ENCODE data around the gene NTSR1.

The NTSR1 gene

DNA sequence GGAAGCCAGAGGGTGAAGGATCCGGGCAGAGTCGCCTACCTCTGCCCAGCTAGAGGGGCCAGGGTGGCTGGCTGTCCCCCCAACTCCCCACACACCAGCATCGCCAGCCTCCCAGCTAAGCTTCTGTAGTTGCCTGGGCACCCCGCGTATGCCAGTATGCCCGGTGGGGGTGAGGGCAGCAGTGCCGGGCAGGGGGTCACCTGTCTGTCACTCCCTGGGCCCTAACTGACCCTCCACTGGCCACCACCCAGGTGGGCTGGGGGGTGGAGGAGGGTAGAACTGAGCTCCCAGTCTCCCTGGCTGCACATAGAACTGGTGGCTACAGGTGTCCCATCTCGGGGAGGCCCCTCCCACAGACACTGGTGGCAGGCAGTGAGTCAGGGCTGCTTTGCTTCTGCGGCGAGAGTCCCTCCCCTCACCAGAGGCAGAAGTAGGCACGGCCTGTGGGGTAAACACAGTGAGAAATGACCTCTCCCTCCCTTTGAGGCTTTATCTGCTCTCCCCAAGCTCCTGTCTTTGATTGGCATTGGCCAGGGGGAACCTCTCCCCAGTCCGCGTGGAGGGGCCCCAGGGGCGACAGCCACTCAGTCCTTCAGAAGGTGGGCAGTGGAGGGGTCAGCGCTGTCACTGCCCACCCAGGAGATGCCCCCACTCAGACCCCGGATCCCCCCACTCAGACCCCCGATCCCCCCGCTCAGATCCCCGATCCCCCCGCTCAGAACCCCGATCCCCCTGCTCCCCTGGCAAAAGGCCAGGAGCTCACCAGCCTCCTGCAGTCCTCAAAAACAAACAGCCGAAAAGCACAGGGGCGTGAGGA, 2.5 kb downstream of the NTSR1 start:
- DNase-seq, result peak; percentile 71

DNA sequence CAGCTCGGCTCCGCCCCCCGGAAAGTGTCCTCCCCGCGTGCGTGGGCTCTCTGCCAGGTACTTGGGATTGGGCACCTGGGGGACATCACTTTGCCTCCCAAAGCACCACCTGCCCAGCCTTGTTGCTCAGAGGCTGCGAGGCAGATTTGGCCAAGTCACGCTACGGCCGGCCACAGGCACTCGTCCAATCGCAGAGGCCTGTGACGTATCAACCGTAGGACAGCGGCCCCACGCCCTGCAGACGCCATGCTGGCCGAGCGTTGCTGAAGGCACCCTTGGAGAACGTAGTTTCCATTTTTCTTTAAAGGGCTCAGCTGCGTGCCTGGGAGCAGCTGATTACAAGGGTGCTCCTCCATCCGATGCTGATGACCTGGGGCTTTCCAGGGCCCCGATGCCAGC, 3.1 kb downstream of the NTSR1 start:
- DNase-seq, result no peak

DNA sequence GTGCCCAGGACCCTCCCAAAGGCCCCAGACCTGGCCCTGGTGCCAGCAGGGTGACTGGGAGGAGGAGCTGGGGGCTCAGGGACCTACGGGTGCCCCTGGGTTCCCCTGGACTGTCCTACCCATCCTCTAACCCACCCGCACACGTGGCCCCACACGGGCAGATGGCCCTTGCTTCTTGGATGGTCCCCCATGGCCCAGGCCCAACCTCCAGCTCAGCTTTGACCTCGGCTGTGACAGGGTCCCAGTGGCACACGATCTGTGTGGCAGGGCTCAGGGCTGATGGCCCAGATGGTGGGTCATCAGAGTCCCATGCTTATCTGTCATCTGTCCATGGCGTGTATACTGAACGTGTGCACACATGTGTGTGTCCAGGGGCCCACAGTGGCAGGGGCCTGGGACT, 4.0 kb downstream of the NTSR1 start:
- DNase-seq, result no peak

DNA sequence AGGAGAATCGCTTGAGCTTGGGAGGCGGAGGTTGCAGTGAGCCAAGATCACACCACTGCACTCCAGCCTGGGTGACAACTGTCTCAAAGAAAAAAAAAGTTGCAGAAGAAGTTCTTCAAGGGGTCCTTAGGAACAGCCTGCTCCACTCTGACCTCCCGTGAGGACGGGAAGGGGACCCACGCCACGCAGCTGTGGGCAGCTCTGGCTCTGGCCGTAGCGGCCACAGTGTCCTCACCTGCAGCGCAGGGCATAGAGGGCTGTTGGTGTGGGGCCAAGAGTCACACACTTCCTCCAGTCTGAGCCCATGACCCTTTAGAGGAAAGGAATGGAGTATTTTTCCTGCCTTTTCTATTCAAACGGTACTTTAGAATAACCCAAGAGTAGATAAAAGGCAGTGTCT, 5.4 kb downstream of the NTSR1 start:
- no peak for DNase-seq

DNA sequence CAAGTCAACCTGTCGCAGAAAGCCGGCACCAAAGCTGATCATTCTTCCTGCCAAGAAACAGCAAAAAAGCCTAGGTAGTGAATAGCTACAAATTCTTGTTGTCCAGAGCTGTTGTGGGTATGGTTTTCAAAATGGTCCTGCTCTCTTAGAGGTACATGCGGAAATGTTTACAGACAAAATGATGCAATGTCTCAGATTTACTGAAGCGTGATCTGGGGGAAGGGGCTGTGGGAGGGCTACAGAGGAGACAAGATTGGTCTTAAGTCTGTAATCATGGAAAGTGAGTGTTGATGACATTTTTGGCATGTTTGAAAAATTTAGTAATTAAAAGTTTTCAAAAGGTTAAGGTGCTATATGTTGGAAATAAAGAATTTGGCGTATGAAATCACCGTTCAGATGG, 6.2 kb downstream of the NTSR1 start:
- no peak for DNase-seq

DNA sequence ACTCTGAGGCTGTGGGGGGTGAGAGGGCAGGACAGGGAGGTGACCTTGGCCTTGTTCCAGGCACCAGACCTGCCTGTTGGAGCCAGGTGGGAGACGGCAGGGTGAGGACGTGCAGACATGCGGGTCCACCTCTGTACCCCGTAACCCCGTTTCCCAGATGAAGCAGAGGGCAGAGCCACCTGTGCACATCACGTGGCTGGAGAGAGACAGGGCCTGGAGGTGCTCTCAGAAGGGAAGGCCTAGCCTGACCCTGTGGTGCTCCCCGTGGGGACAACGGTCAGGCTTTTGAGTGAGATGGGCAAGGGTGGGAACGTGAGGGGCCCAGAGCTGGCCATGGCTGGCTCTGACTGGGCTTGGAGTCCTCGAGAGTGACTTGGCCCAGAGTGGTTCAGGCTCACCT, 6.6 kb downstream of the NTSR1 start:
- no peak for DNase-seq

DNA sequence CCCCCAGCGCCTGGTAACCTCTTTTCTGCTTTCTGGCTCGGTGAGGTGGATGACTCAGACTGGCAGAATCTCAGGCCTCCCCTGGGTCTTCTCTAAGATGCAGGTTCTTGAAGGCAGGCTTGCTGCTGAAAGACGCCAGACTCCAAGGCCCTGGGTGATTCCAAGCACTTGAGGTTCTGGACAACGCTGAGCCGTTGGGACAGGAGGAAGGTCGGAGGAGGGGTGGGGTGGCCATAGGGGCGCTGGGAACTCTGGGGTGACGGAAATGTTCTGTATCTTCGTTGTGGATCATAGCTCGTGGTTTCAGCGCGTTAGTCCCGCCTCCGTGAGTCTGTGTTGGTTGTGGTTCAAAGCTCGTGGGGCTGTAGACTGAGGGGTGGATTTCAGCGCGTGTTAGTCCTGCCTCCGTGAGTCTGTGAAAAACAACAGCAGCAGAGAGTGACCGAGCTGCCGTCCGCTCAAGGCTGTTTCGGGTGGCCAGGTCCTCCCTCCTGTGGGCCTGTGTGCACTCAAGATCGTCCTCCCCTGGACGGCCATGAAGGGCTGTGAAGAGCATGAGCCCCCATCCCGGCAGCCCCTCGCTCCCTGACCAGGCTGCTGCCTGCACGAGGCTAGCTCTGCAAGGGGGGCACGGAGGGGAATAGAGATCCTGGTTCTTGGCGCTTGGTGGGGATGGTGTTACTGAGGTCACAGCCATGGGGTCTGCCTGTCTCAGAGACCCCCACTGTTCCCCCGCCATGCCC, 7.7 kb downstream of the NTSR1 start:
- peak; percentile 82 for DNase-seq

DNA sequence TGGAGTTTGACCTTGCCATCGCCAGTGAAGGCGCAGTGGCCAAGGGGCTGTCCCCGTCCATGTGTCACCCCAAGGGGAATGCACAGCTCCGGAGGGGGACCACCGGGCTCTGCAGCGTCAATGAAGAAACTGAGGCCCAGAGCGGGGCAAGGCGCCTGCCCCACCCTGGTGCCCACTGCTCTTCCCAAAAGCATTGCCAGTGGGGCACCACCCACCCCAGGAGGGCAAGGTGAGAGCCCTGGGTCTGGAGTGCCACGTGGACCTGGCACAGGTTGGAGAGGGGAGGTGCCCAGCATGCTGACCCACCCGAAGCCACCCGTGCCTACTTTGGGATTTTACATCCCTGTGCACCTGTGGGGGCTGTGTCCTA, 8.3 kb downstream of the NTSR1 start:
- DNase-seq, result no peak

DNA sequence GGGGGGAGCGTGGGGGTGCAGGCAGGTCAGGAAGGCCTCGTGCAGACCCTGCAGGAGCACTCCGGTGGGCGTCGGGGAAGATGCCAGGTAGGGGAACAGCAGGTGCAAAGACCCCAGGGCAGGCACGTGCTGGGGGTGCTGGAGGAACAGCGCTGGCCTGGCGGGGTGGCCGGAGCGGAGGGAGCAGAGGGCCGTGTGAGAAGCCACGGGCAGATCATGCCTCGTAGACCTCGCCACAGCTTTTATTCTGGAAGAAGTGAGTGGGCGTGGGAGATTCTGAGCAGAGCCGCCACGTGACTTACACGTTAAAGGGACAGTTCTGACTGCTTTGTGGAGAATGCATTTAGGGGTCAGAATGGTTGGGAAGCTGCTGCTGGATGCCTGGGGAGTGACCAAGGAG, 9.3 kb downstream of the NTSR1 start:
- no peak for DNase-seq

DNA sequence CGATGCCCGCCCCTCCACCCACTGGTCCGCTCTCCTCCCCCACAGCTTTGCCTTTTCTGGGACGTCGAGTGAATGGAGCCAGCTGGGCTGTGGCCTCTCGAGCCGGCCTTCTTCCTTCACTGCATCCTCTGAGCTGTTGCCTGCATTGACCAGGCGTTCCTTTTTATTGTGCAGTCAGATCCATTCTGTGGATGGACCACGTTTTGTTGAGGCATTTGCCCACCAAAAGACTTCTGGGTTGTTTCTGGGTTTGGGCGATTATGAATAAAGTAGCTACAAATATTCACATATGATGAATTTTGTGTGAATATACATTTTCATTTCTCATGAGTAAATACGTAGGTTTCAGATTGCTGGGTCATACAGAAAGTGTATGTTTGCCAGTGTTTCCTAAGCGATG, 9.9 kb downstream of the NTSR1 start:
- no peak for DNase-seq

DNA sequence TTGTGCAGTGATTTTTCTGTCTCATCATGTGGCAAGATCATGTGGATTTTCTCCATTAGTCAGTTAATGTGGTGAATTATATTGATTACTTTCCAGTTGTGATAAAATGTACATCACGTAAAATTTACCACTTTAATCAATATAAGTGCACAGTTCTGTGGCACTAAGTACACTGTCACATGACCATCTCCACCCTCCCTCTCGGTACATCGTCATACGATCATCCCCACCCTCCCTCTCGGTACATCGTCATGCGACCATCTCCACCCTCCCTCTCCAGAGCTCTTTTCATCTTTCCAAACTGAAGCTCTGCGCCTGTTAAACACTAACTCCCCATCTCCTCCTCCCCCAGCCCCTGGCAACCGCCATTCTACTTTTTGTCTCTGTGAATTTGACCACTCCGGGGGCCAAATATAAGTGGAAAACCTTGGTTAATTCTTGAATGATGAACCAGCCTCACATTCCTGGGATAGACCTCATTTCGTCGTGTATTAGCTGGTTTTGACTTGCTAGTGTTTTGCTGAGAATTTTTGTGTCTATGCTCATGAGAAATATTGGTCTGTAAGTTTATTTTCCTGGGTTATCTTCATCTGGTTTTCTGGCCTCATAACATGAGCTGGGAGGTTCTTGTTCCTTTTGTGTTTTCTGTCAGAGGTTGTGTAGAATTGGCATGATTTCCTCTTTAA, 10.8 kb downstream of the NTSR1 start:
- no peak for DNase-seq

DNA sequence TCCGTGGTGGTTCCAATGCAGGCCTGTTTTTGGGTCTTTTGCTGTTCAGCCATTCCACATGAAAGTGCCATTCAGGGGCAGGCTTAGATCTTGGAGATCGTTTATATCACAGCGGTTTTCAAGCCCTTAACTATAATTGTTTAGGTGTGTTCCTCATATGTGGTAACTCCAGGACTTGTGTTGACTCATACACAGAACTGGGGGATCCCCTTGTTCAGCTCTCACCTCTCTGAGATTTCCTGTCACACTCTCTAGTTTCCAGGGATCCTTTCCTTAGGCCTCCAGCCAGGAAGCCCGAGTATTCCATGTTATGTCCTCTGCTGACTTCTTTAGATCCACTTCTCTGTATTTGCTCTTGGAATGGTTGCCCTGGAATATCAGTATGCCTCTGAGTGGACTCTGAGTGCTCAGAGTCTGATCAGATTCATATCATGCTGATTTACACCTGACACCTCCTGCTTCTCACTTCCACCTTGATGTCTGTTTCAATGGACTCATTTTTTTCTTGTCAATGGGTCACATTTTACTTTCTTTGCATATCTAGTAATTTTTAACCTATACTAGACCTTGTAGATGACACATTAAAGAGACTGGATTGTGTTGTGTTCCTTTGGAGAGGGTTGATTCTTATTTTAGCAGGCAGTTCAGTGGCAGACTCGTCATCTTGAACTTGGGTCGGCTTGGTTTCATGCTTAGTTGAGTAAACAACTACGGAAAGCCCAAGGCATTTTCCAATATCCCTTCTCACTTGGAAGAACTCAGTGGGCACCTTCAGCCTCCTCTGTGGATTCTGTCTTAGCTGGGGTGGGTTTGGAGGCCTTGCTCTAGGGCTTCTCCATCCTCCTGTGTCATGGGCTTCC, 13.1 kb downstream of the NTSR1 start:
- no peak for DNase-seq

DNA sequence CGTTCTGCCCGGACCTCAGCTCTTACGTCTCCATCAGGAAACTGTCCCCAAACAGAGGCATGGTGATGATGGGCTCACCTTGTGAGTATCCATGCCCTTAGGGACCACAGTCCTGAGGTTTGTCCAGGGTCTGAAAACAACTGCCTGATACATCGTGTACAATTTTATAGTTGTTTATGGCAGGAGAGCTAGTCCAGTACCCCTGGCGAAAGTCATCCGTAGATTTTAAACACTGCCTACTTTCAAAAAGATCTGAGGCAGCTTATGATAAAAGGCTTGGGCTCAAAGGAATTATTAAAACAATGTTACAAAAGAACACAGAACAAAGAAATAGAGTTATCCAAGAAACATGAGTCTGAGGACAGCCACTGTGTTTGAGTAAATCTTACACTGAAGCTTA, 14.0 kb downstream of the NTSR1 start:
- no peak for DNase-seq

DNA sequence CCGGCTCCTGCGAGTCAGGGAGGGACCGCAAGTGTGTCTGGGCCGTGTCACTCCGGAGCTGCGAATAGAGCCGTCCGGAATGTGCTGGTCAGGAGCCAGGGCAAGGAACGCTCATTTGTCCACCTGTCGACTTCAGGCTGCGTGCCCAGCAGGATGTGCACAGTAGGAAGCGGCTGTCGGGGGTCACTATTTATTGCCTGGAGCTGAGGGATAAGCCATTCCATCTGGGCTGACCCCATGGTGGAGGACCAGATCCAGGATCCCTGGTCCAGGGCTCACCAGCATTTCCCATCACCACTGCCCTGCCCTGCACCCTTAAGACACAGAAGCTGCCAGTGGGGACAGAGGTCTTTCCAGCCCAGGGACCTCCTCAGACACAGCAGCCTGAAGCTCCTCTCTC, 14.7 kb downstream of the NTSR1 start:
- DNase-seq, result no peak

DNA sequence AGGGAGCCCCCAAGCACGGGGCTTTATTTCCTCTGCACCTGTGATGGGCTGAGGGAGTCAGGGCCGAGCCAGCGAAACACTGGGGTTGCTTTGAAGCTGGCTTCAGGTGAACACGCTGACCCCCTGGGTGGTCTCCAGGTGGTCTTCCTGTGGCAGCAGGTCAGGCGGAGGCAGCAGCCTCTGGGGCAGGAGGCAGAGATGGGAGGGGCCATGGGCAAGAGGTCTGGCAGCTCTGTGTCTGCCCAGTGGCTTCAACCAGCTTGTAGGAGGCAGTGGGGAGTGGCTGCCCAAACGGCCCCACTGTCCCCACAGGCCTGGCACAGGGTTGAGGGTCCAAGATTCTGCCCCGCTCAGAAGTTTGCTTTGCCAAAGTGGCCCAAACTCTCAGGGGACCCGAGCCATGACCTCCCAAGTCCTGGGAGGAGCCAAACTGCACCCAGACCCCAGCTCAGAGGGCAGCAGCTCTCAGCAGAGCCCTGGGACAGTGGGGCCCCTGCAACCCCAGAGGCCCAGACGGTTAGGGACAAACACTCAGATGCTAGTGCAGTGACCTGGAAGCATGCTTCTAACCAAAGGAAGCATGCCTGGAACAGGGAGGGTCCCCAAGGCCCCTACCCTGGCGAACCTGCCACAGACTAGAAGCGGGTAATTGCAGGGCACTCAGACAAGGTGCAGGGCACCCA, 15.3 kb downstream of the NTSR1 start:
- DNase-seq, result no peak

DNA sequence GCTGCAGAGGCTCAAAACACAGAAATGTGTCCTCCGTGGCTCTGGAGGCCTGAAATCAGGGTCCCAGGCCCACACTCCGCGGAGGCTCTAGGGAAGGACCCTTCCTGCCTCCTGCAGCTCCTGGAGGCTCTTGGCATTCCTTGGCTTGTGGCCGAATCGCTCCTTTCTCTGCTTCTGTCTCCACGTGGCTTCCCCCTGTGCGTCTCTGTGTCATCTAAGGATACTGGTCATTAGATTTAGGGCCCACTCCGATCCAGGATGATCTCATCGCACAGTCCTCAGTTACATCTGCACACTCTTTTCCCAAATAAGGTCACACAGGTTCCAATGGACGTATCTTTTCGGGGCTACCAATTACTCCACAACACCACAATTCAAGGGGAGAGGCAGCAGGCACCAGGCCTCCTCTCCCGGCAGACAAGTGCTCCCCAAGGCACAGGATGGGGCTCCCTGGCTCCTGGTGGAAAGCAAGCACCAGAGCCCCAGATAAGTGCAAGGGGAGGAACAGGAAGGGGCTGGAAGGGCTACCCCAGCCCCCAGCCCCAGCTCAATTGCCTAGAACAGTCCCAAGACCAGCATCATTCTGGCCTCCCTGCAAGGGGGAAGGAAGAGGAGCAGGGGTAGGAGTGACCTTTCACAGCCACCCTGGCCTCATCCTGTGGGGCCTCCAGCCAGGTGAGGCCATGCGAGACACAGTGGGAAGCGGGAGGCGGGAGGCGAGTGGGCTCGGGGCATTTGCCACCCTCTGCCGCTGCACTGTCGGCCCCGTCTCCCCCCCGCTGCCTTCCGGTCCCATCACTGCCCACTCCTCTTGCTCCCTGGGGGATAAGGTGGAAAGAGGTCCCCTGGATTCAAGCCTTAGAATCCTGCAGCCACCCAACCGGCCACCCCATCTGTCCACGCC, 16.3 kb downstream of the NTSR1 start:
- DNase-seq, result no peak

DNA sequence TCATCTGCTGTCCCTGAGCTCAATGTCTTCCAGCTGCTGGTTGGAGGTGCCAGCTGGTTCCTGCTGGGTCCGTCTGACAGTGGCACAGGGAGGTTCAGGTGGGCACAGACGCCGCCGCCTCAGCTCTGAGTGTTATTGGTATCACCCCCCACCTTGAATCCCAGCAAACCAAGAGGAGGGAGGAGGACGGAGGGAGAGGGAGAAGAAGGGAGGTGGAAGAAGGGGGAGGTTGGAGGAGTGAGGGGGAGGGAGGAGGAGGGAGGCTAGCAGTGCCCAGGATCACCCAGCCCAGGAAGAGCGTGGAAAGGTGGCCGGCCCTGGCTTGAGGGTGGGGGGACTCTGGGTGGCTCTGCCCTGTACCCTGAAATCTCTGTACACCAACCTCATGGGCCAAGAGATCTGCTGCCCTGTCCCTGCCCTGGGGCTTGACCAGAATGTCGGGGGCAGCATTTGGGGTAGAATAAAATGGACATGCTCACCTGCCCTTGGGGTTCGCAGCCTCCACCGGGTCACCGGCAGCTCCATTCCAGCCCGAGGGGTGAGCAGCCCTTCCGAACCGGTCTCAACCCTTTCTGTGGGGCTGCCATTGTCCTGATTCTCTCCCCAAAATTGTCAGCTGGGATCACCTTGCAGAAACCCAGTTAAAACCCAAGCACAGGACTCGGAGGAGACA, 17.1 kb downstream of the NTSR1 start:
- no peak for DNase-seq

DNA sequence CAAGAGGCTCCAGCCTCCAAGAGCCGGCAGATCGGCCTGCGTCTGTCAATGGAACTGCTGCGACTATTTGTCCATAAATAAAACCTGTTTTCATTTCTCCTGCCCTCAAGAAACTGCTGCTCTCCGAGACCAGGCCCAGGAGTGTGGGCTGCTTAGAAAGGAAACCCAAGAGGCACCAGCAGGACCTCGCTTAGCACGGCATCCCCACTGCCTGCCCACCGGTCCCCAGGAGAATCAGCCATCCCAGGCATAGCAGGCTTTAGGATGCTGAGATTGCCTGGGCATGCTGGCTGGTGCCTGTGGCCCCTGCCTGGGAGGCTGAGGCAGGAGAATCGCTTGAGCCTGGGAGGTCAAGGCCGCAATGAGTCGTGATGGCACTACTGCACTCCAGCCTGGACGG, 17.6 kb downstream of the NTSR1 start:
- no peak for DNase-seq

DNA sequence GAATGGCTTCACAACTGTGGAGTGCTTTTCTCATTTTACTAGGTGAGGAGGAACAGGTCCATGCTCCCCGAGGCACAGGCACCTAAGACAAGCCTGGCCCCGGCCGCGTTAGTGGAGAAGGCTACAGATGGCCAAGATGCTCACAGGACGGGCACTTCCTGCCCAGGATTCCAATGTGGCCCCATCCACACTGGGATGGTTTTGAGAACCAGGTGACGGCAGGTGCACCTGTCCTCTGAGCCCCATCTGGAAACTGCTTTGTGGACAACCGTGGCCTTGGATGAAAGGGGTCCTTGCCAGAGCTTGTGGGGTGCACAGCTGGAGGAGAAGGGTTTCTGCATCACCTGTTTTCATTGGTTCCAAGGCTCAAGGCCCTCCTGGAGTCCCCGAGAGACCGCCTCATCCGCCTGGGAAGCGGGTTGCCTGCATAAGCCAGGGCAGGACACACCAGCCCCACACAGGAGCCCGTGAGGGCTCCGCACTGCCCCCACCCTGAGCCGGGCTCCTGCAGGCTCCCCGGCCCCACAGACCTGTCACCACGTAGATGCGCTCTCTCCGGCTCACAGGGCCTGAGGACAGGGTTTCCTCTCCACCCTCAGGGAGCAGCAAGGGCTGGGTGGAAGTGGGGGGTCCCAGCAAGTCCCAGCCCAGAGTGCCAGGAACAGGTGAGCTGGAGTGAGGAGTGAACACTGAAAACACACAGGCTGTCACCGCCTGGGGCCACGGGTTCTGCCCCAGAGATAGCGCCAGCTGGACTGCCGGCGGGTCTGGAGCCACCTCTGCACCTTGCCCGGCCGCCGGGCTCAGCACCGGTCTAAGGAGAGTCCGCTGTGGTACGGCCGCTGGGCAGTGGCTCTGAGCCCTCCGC, 18.3 kb downstream of the NTSR1 start:
- no peak for DNase-seq

DNA sequence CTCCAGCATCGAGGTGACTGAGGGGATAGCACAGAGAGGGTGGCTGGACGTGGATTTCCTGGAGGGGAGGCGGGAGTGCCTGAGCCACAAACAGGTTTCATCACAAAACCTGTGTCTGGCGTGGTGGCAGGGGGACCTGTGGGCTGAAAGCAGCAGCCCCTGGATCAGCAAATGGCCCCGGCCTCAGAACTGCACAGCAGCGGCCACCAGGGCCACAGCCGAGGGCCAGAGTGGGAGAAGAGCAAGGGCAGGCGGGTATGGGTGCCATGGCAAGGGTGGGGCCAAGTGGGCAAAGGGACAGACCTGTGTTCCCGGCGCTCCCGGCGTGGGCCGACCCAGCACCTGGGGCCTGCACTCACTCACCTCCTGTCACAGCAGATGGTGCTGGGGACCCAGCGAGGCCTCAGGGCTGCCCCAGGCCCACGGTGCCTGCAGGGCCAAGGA, 19.0 kb downstream of the NTSR1 start:
- DNase-seq, result no peak
